ENCODE measurements around the gene TOX4.

The TOX4 gene

DNA sequence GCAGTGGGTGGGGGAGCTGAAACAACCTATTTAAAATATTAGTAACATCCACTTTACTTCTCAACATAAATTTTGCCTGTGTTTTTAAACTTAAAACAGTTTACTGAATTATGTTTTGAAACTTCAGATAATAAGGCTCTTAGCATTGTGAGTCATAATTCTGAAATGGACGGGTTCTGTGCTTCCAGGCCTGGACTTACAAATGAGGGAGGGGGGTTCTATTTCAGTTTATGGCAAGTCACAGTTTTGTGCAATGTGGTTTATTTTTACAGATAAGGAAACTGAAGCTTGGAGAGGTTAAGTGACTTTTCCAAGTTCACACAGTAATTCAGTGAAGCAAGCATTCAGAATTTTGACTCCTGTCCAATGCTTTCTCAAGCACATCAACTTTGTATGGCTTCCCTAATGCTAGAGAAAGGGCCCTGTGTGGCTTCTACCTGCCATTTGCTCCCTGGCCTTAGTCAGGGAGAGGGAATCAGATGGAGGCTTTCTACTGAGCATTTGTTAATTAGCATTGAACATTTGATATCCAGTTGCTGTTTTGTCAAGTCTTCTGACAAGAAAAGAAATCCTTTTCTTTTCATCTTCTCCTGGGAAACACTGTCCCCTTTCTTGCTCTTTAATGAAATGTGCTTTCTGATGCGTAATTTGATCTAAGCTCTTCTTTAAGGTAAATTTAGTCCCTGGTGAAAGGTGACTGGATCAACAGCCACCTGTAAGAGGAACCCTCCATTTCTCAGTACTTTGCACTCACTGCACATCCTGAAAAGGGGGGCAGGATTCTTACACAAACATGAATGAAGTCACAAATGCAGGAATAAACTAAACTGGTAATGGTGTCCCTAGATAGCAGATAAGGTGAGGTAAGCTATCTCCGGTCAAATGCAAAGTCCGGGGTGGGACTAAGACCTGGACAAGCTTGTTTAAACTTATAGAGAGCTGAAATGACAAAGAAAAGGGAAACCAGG, 51.7 kb downstream of the TOX4 start:
- H3K27ac ChIP-seq = peak overlapping the region; percentile 46
- H3K9me3 ChIP-seq (ENCODE audit: control insufficient read depth, low read length) = no peaks in the 10 kb centered on the region
- H3K79me2 ChIP-seq = no peaks in the 10 kb centered on the region
- no peaks in the 10 kb centered on the region for H3K36me3 ChIP-seq (ENCODE audit: control insufficient read depth, insufficient read depth, low read length)
- peak overlapping the region; percentile 13 for H3K4me2 ChIP-seq (ENCODE audit: low read length)
- H3K4me3 ChIP-seq (ENCODE audit: low read depth, low read length) = peak overlapping the region; percentile 22
- peaks cover 5% of the 10 kb centered on the region for H3K4me1 ChIP-seq
- TF ChIP-seq, protein P1, sequence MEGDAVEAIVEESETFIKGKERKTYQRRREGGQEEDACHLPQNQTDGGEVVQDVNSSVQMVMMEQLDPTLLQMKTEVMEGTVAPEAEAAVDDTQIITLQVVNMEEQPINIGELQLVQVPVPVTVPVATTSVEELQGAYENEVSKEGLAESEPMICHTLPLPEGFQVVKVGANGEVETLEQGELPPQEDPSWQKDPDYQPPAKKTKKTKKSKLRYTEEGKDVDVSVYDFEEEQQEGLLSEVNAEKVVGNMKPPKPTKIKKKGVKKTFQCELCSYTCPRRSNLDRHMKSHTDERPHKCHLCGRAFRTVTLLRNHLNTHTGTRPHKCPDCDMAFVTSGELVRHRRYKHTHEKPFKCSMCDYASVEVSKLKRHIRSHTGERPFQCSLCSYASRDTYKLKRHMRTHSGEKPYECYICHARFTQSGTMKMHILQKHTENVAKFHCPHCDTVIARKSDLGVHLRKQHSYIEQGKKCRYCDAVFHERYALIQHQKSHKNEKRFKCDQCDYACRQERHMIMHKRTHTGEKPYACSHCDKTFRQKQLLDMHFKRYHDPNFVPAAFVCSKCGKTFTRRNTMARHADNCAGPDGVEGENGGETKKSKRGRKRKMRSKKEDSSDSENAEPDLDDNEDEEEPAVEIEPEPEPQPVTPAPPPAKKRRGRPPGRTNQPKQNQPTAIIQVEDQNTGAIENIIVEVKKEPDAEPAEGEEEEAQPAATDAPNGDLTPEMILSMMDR (IDR thresholded peaks at IDR 0.05) = no peak
- H2AFZ ChIP-seq = peak overlapping the region; percentile 24
- no peaks in the 10 kb centered on the region for H3K27me3 ChIP-seq (ENCODE audit: control insufficient read depth, insufficient read depth, low read length)
- H3K9ac ChIP-seq = no peak overlapping the region

DNA sequence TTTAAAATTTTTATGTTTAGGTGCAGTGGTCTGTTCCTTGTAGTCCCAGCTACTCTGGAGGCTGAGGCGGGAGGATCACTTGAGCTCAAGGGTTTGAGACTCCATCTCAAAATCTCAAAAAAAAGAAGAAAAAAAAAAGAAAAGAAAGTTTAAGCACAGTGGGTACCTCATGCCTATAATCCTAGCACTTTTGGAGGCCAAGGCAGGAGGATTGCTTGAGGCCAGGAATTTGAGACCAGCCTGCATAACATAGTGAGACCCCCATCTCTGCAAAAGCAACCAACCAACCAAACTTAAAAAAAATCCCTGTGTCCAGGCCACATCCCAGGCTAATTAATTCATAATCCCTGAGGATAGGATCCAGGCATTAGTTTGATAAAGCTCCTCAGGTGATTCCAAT, 52.5 kb downstream of the TOX4 start:
- Histone ChIP-seq H3K9ac (no peak overlapping the region), H2AFZ (no peak overlapping the region), H3K4me1 (peaks cover 5% of the 10 kb centered on the region), H3K36me3 (ENCODE audit: control insufficient read depth, insufficient read depth, low read length) (no peaks in the 10 kb centered on the region), H3K4me2 (ENCODE audit: low read length) (peak overlapping the region; percentile 13), H3K9me3 (ENCODE audit: control insufficient read depth, low read length) (no peaks in the 10 kb centered on the region), H3K27me3 (ENCODE audit: control insufficient read depth, insufficient read depth, low read length) (no peaks in the 10 kb centered on the region), H3K27ac (no peak overlapping the region), H3K79me2 (no peaks in the 10 kb centered on the region), H3K4me3 (ENCODE audit: low read depth, low read length) (peak overlapping the region; percentile 22)
- TF ChIP-seq, protein P1 (IDR thresholded peaks at IDR 0.05) = no peak

DNA sequence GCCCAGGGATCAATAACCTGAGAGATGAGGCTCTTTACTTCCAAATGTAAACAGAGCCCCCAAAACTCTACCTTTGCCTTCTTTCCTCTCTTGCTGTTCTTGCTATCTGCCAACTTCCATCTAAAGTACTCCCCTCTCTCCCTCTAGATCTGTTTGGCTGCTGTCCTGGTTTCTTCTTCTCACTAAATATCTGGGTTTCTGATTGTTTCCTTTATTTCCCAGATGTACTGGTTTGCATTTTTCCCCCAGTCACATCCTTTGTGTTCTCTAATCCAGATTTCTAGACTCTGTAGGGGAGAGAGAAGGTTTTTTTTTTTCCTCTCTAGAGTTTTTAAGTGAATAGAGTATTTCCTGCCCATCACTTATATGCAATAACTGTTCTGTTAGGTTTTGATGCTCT, 56.3 kb downstream of the TOX4 start:
- H3K9me3 ChIP-seq (ENCODE audit: control insufficient read depth, low read length) = no peaks in the 10 kb centered on the region
- H3K4me3 ChIP-seq (ENCODE audit: low read depth, low read length) = no peak overlapping the region
- no peak overlapping the region for H3K4me2 ChIP-seq (ENCODE audit: low read length)
- H3K9ac ChIP-seq = no peak overlapping the region
- no peaks in the 10 kb centered on the region for H3K27me3 ChIP-seq (ENCODE audit: control insufficient read depth, insufficient read depth, low read length)
- H3K27ac ChIP-seq = no peak overlapping the region
- no peaks in the 10 kb centered on the region for H3K36me3 ChIP-seq (ENCODE audit: control insufficient read depth, insufficient read depth, low read length)
- peaks cover 7% of the 10 kb centered on the region for H3K4me1 ChIP-seq
- H2AFZ ChIP-seq = no peak overlapping the region
- TF ChIP-seq, protein P1 (IDR thresholded peaks at IDR 0.05) = no peak
- no peaks in the 10 kb centered on the region for H3K79me2 ChIP-seq

DNA sequence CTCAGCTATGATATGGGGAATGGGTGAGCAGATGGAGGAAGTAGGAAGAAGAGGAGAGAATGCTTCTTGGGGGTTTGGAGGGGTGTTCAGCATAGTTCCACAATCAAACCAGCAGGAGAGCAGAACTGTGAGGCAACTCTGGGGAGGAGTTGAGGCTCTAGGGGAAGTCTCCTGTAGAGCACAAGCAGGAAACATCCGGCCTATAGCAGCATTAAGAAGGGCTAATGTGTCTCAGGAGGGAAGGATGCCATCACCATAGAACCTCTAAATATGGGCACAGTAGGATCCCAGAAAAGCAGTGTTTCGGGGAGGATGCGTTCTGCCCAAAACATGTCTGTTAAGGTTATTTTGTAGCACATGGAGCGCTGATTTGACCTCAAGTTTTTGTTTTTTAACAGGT, 57.6 kb downstream of the TOX4 start:
- Histone ChIP-seq H3K27ac (no peak overlapping the region), H3K27me3 (ENCODE audit: control insufficient read depth, insufficient read depth, low read length) (no peaks in the 10 kb centered on the region), H3K4me2 (ENCODE audit: low read length) (no peak overlapping the region), H3K79me2 (no peaks in the 10 kb centered on the region), H2AFZ (no peak overlapping the region), H3K9me3 (ENCODE audit: control insufficient read depth, low read length) (no peaks in the 10 kb centered on the region), H3K4me3 (ENCODE audit: low read depth, low read length) (no peak overlapping the region), H3K9ac (no peak overlapping the region), H3K36me3 (ENCODE audit: control insufficient read depth, insufficient read depth, low read length) (no peaks in the 10 kb centered on the region), H3K4me1 (peaks cover 7% of the 10 kb centered on the region)
- TF ChIP-seq, protein P1 (IDR thresholded peaks at IDR 0.05) = no peak
